H1 (cell line): ENCODE results near the gene TAF1B. TPM values are rescaled to one million over a fixed set of nuclear protein-coding genes. Genes with fewer than 3 reads are reported as not detected.

Experiments
- CTCF ChIA-PET: fragments of 300-600 bp; sonication (Branson Sonifier 250); formaldehyde crosslinking; loops from one replicate; lab custom pipeline; 2021; ENCODE audit not compliant: partially characterized antibody; lab: Charles Lee
- POLR2A ChIA-PET: fragments of 300-600 bp; sonication (Branson Sonifier 250); formaldehyde crosslinking; loops from one replicate; lab custom pipeline; 2021; ENCODE audit warnings: inconsistent platforms; ENCODE audit not compliant: partially characterized antibody; lab: Charles Lee
- DNase-seq, 2 experiments: peaks; one replicate each; pipeline versions ENCODE4 v3.0.0 to v3.0.0-alpha.2; 2010 to 2022; ENCODE audit warnings: low spot score in 2 of 2, low read depth in 1 of 2, mixed read lengths in 1 of 2
- FAIRE-seq: peaks from 2 replicates; lab custom pipeline; 2011; peaks lifted over from hg19 to GRCh38; lab: Jason Lieb, UNC
- H2AFZ ChIP-seq: 2 replicates; pipeline ENCODE4 v1.8.1; 2012; ENCODE audit warnings: low read length, inconsistent platforms
- H2AK5ac ChIP-seq: 2 replicates; pipeline ENCODE4 v1.6.1; 2013; ENCODE audit warnings: low read depth, low read length
- H2BK120ac ChIP-seq: replicated peaks from 2 replicates; pipeline ENCODE3; 2013; ENCODE audit warnings: low read depth, low read length, inconsistent platforms
- H2BK12ac ChIP-seq: 2 replicates; pipeline ENCODE4 v1.6.1; 2013; ENCODE audit warnings: low read depth, low read length
- H2BK15ac ChIP-seq: 2 replicates; pipeline ENCODE4 v1.6.1; 2013; ENCODE audit warnings: low read length
- H2BK20ac ChIP-seq: 2 replicates; pipeline ENCODE4 v1.6.1; 2013; ENCODE audit warnings: low read length
- H2BK5ac ChIP-seq: 2 replicates; pipeline ENCODE4 v1.6.1; 2013; ENCODE audit warnings: low read depth, low read length
- H3K14ac ChIP-seq: 2 replicates; pipeline ENCODE4 v1.6.1; 2013; ENCODE audit warnings: inconsistent platforms; ENCODE audit not compliant: insufficient read length
- H3K18ac ChIP-seq: 2 replicates; pipeline ENCODE4 v1.6.1; 2013; ENCODE audit warnings: low read length; ENCODE audit errors: extremely low read depth
- H3K23ac ChIP-seq: 2 replicates; pipeline ENCODE4 v1.6.1; 2013; ENCODE audit warnings: inconsistent platforms; ENCODE audit not compliant: insufficient read length
- H3K23me2 ChIP-seq: 2 replicates; pipeline ENCODE4 v1.6.1; 2013; ENCODE audit warnings: low read depth, low read length
- H3K27ac ChIP-seq: 2 replicates; pipeline ENCODE4 v1.6.1; 2011; ENCODE audit warnings: low read depth, low read length, inconsistent platforms
- H3K27me3 ChIP-seq, 4 experiments: replicated peaks in 1 of 4; 1 replicate in 1 of 4; 2 replicates in 3 of 4; pipeline versions ENCODE4 v1.6.1 to v1.8.1; 2011 to 2013; ENCODE audit warnings: low read length in 3 of 4, mild to moderate bottlenecking in 3 of 4, inconsistent platforms in 2 of 4, mixed read lengths in 2 of 4, moderate library complexity in 1 of 4; ENCODE audit not compliant: control insufficient read depth in 3 of 4, insufficient read depth in 3 of 4; ENCODE audit errors: extremely low read depth in 1 of 4
- H3K36me3 ChIP-seq, 4 experiments: 2 replicates each; pipeline versions ENCODE4 v1.6.1 to v1.8.1; 2011 to 2013; ENCODE audit warnings: mild to moderate bottlenecking in 4 of 4, low read length in 3 of 4, moderate library complexity in 2 of 4, control low read depth in 1 of 4, inconsistent platforms in 1 of 4; ENCODE audit not compliant: insufficient read depth in 4 of 4, control insufficient read depth in 2 of 4
- H3K4ac ChIP-seq: replicated peaks from 2 replicates; pipeline ENCODE3; 2013; ENCODE audit warnings: low read length, low read depth, mixed read lengths, inconsistent platforms; ENCODE audit not compliant: insufficient read length
- H3K4me1 ChIP-seq, 4 experiments: replicated peaks in 1 of 4; 1 replicate in 1 of 4; 2 replicates in 3 of 4; pipeline versions ENCODE4 v1.6.1 to v1.8.1; 2011 to 2013; ENCODE audit warnings: low read length in 3 of 4, inconsistent platforms in 2 of 4, mixed read lengths in 1 of 4; ENCODE audit not compliant: insufficient read depth in 4 of 4, control insufficient read depth in 3 of 4
- H3K4me2 ChIP-seq, 2 experiments: 2 replicates each; pipeline versions ENCODE4 v1.6.1 to v1.8.1; 2011 to 2013; ENCODE audit warnings: low read depth in 2 of 2, low read length in 2 of 2, control low read depth in 1 of 2, inconsistent platforms in 1 of 2, mild to moderate bottlenecking in 1 of 2; ENCODE audit not compliant: insufficient read depth in 1 of 2
- H3K4me3 ChIP-seq, 4 experiments: fragments of 200-600, 300-600 bp in 1 of 4; sonication (generic), shearing (Covaris generic), sonication (Bioruptor Twin) in 1 of 4; 2 replicates each; pipeline versions ENCODE4 v1.5.1 to v1.8.1; 2011 to 2016; ENCODE audit warnings: low read length in 4 of 4, low read depth in 3 of 4, control low read depth in 2 of 4, inconsistent platforms in 2 of 4, mild to moderate bottlenecking in 2 of 4, mixed read lengths in 1 of 4, moderate library complexity in 1 of 4; ENCODE audit not compliant: insufficient read depth in 2 of 4; ENCODE audit errors: extremely low read depth in 1 of 4
- H3K56ac ChIP-seq: replicated peaks from 2 replicates; pipeline ENCODE3; 2013; ENCODE audit warnings: low read depth, mild to moderate bottlenecking, mixed read lengths, low read length, inconsistent platforms; ENCODE audit not compliant: insufficient read length
- H3K79me1 ChIP-seq: 2 replicates; pipeline ENCODE4 v1.6.1; 2013; ENCODE audit warnings: low read depth, low read length, control low read depth
- H3K79me2 ChIP-seq, 2 experiments: 2 replicates each; pipeline versions ENCODE4 v1.6.1 to v1.8.1; 2012 to 2013; ENCODE audit warnings: low read length in 2 of 2, mild to moderate bottlenecking in 2 of 2, inconsistent platforms in 1 of 2; ENCODE audit not compliant: insufficient read depth in 2 of 2, control insufficient read depth in 1 of 2
- H3K9ac ChIP-seq, 4 experiments: replicated peaks in 1 of 4; 1 replicate in 1 of 4; 2 replicates in 3 of 4; pipeline versions ENCODE4 v1.6.1 to v1.8.1; 2011 to 2013; ENCODE audit warnings: low read depth in 3 of 4, low read length in 3 of 4, control low read depth in 2 of 4, mild to moderate bottlenecking in 2 of 4, moderate library complexity in 2 of 4, inconsistent platforms in 1 of 4; ENCODE audit errors: extremely low read depth in 1 of 4
- H3K9me3 ChIP-seq, 2 experiments: 2 replicates each; pipeline versions ENCODE4 v1.6.1 to v1.8.1; 2012 to 2013; ENCODE audit warnings: mild to moderate bottlenecking in 2 of 2, moderate library complexity in 2 of 2, control low read depth in 1 of 2, inconsistent platforms in 1 of 2, low read depth in 1 of 2, low read length in 1 of 2, mixed read lengths in 1 of 2; ENCODE audit not compliant: insufficient read depth in 2 of 2
- H4K20me1 ChIP-seq, 2 experiments: replicated peaks in 1 of 2; 2 replicates each; pipeline versions ENCODE3 to v1.8.1; 2011 to 2013; ENCODE audit warnings: inconsistent platforms in 2 of 2, low read length in 2 of 2, mild to moderate bottlenecking in 1 of 2; ENCODE audit not compliant: insufficient read depth in 2 of 2, control insufficient read depth in 1 of 2
- H4K5ac ChIP-seq: 2 replicates; pipeline ENCODE4 v1.6.1; 2013; ENCODE audit warnings: low read length, low read depth, mixed read lengths, inconsistent platforms; ENCODE audit not compliant: insufficient read length
- H4K8ac ChIP-seq: 2 replicates; pipeline ENCODE4 v1.8.0; 2013; ENCODE audit warnings: mild to moderate bottlenecking, moderate library complexity, low read length, inconsistent platforms; ENCODE audit not compliant: insufficient read depth; ENCODE audit errors: extremely low read depth
- H4K91ac ChIP-seq: replicated peaks from 2 replicates; pipeline ENCODE3; 2013; ENCODE audit warnings: low read length, mixed read lengths, inconsistent platforms; ENCODE audit not compliant: insufficient read length
- BRCA1 ChIP-seq: IDR thresholded peaks from 2 replicates; pipeline ENCODE4 v1.6.1; 2012; ENCODE audit warnings: low read depth, low read length, improper control_type of control experiment
- EP300 ChIP-seq, 2 experiments: IDR thresholded peaks; 1 replicate in 1 of 2; 2 replicates in 1 of 2; pipeline ENCODE4 v1.6.1; 2011 to 2012; ENCODE audit warnings: low read depth in 2 of 2, low read length in 2 of 2, mild to moderate bottlenecking in 2 of 2, borderline replicate concordance in 1 of 2, inconsistent platforms in 1 of 2, moderate library complexity in 1 of 2
- FOSL1 ChIP-seq: IDR thresholded peaks from 2 replicates; pipeline ENCODE4 v1.6.1; 2011; ENCODE audit warnings: mild to moderate bottlenecking, low read depth, low read length, moderate library complexity; ENCODE audit not compliant: insufficient read depth
- GTF2F1 ChIP-seq: IDR thresholded peaks from 2 replicates; pipeline ENCODE4 v1.6.1; 2012; ENCODE audit warnings: low read depth, low read length, improper control_type of control experiment, borderline replicate concordance
- HDAC6 ChIP-seq: IDR thresholded peaks from one replicate; pipeline ENCODE4 v1.7.1; 2012; ENCODE audit warnings: low read depth, mild to moderate bottlenecking, inconsistent platforms, low read length, moderate library complexity
- JUND ChIP-seq: IDR thresholded peaks from 2 replicates; pipeline ENCODE4 v1.6.1; 2011; ENCODE audit warnings: mild to moderate bottlenecking, improper control_type of control experiment, low read length
- KDM4A ChIP-seq: IDR thresholded peaks from one replicate; pipeline ENCODE4 v1.7.1; 2012; ENCODE audit warnings: low read depth, mild to moderate bottlenecking, moderate library complexity, low read length, inconsistent platforms; ENCODE audit not compliant: severe bottlenecking
- NANOG ChIP-seq: IDR thresholded peaks from 2 replicates; pipeline ENCODE4 v1.6.1; 2011; ENCODE audit warnings: low read length, low read depth, mild to moderate bottlenecking, inconsistent platforms; ENCODE audit not compliant: insufficient read depth, poor library complexity, severe bottlenecking
- RBBP5 ChIP-seq: IDR thresholded peaks from 2 replicates; pipeline ENCODE4 v1.7.1; 2012; ENCODE audit warnings: low read depth, mild to moderate bottlenecking, inconsistent platforms, low read length, moderate library complexity, borderline replicate concordance
- SP4 ChIP-seq: IDR thresholded peaks from 2 replicates; pipeline ENCODE4 v1.6.1; 2012; ENCODE audit warnings: low read length, inconsistent platforms
- SRF ChIP-seq: IDR thresholded peaks from 2 replicates; pipeline ENCODE4 v1.6.1; 2011; ENCODE audit warnings: mild to moderate bottlenecking, low read depth, low read length, moderate library complexity
- TEAD4 ChIP-seq: IDR thresholded peaks from 2 replicates; pipeline ENCODE4 v1.6.1; 2012; ENCODE audit warnings: low read depth, low read length, inconsistent platforms, mixed read lengths
- YY1 ChIP-seq: IDR thresholded peaks from 2 replicates; pipeline ENCODE4 v1.6.1; 2011; ENCODE audit warnings: low read depth, mild to moderate bottlenecking, low read length
- WGBS, 2 experiments: shearing (Covaris generic) in 1 of 2; methylation state at CpG; one replicate each; pipeline versions ENCODE4 v1.1.6 to v1.1.7; 2013 to 2015; ENCODE audit warnings: low lambda C conversion rate in 2 of 2, mixed read lengths in 2 of 2, inconsistent platforms in 1 of 2, low coverage in 1 of 2, missing lambda C conversion rate in 1 of 2; ENCODE audit not compliant: insufficient replicate concordance in 2 of 2, insufficient coverage in 1 of 2, insufficient read length in 1 of 2; ENCODE audit errors: extremely low coverage in 1 of 2, missing lambda C conversion rate in 1 of 2; 5-methylcytosine and 5-hydroxymethylcytosine counted together
- polyA plus RNA-seq, 7 experiments: library from polyadenylated mRNA; depleted of rRNA in 3 of 7; stranded (reverse) in 5 of 7; unstranded in 2 of 7; fragments of >200 nt in 5 of 7; fragments of 200-250 nt in 2 of 7; gene quantifications; 1 replicate in 5 of 7; 2 replicates in 1 of 7; 4 replicates in 1 of 7; pipeline versions ENCODE4 v1.2.1 to v1.2.3, GENCODE V29; 2011 to 2013; ENCODE audit warnings: missing spikeins in 2 of 7, mixed read lengths in 2 of 7
- total RNA-seq: library from RNA; stranded (reverse); fragmentation: NEBNext Ultra II Directional; extraction: Animal tissue kit (Norgen Biotek cat#: 25700); gene quantifications from 2 replicates; pipeline ENCODE4 v1.2.1, GENCODE V29; 2021

The TAF1B gene
- total and polyA plus RNA-seq, 2 of the 8 experiments (the other 6 are each of a cell fraction or from before 2014, with no cell fraction given): 6.6 to 25.2 TPM

DNA sequence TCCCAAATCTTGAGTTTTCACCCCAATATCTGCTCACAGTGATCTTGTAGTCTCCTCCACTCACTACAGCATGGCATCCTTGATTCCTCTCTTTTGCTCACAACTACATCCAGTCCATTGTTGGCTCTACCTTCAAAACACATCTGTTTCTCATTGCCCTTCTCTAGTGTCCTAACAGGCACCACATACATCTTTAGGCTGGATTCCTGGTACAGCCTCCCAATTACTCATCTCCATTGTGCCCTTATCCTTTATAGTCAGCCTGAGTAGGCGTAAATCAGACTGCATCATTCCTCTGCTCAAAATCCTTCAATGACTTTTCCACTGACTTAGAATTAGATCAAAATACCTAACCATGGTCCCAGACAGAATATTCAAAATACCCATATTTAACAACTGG lies 10.7 kb upstream of the TAF1B start:
- Histone ChIP-seq H3K27me3 (no peaks in the 10 kb centered on the region; a peak in 1 of 7 replicates), H3K27ac (no peak overlapping the region), H3K23me2 (no peaks in the 10 kb centered on the region), H3K14ac (no peak overlapping the region), H3K79me1 (no peaks in the 10 kb centered on the region), H2BK12ac (no peak overlapping the region), H3K79me2 (no peaks in the 10 kb centered on the region), H3K4ac (no peak overlapping the region), H3K56ac (no peak overlapping the region), H4K20me1 (peaks cover 0 to 2% of the 10 kb centered on the region in 2 experiments), H3K23ac (no peak overlapping the region), H3K36me3 (no peaks in the 10 kb centered on the region), H3K9me3 (no peaks in the 10 kb centered on the region), H3K4me1 (peaks cover 0 to 5% (median 2%) of the 10 kb centered on the region in 4 experiments; a peak in 3 of 7 replicates), H2AFZ (no peak overlapping the region; the same call in 1 of the 2 replicates), H2BK5ac (no peak overlapping the region), H2AK5ac (no peak overlapping the region), H2BK20ac (no peak overlapping the region), H3K4me3 (no peak overlapping the region), H3K18ac (no peak overlapping the region), H4K8ac (no peak overlapping the region), H3K9ac (no peak overlapping the region), H2BK120ac (no peak overlapping the region), H2BK15ac (no peak overlapping the region), H4K5ac (no peak overlapping the region), H3K4me2 (no peak overlapping the region), H4K91ac (no peak overlapping the region)
- 76% methylated on average over 1 of the region's 1 CpG; no CpG with 5 or more reads in 1 of the 2 experiments for WGBS, 2 experiments
- POLR2A ChIA-PET: no interaction called here
- no peak for FAIRE-seq
- CTCF ChIA-PET: interaction anchor here (2.0 kb wide), 1 partner anchor 18 kb away, joined by 8 read pairs; no protein-coding TSS in a partner anchor
- DNase-seq: no peak
- TF ChIP-seq GTF2F1: no peak
- TF ChIP-seq NANOG: no peak
- no peak for TF ChIP-seq YY1
- TF ChIP-seq SRF: no peak
- no peak for TF ChIP-seq SP4
- TF ChIP-seq JUND: no peak
- TF ChIP-seq TEAD4: no peak
- TF ChIP-seq BRCA1: no peak
- TF ChIP-seq KDM4A: no peak
- TF ChIP-seq RBBP5: no peak
- TF ChIP-seq EP300 (IDR thresholded peaks at IDR 0.05; ENCODE audit: borderline replicate concordance in 1 of 2, low read depth in 2 of 2, low read length in 2 of 2): no peak
- no peak for TF ChIP-seq FOSL1
- no peak for TF ChIP-seq HDAC6
